DOHH2 (cell line): ENCODE results near the gene TMEM44.

Experiments used
- H3F3A ChIP-seq: fragments of 200-600 bp; sonication (generic), shearing (Covaris generic); 2 replicates; pipeline ENCODE4 v1.6.0; 2016; ENCODE audit warnings: antibody characterized with exemption, mild to moderate bottlenecking; ENCODE audit not compliant: control insufficient read depth, insufficient read depth
- H3K27ac ChIP-seq: fragments of 200-600 bp; sonication (generic); 2 replicates; pipeline ENCODE4 v1.5.1; 2014; ENCODE audit warnings: low read depth, mild to moderate bottlenecking, low read length, moderate library complexity
- H3K27me3 ChIP-seq: fragments of 200-600 bp; sonication (generic); 2 replicates; pipeline ENCODE4 v1.6.1; 2014; ENCODE audit warnings: mild to moderate bottlenecking, low read length, mixed read lengths; ENCODE audit not compliant: control insufficient read depth
- H3K36me3 ChIP-seq: fragments of 200-600 bp; sonication (generic); 2 replicates; pipeline ENCODE4 v1.6.1; 2014; ENCODE audit warnings: mild to moderate bottlenecking, low read length, moderate library complexity, mixed read lengths; ENCODE audit not compliant: control insufficient read depth
- H3K4me1 ChIP-seq: fragments of 200-600 bp; sonication (generic); 2 replicates; pipeline ENCODE4 v1.6.1; 2014; ENCODE audit warnings: mild to moderate bottlenecking, low read length, mixed read lengths; ENCODE audit not compliant: control insufficient read depth
- H3K4me2 ChIP-seq: fragments of 200-600 bp; sonication (generic); 2 replicates; pipeline ENCODE4 v1.6.0; 2014; ENCODE audit warnings: mild to moderate bottlenecking, low read length, moderate library complexity
- H3K4me3 ChIP-seq: fragments of 200-600 bp; sonication (generic); 2 replicates; pipeline ENCODE4 v1.5.1; 2014; ENCODE audit warnings: mild to moderate bottlenecking, low read length, mixed read lengths
- H3K79me2 ChIP-seq: fragments of 200-600 bp; sonication (generic); 2 replicates; pipeline ENCODE4 v1.6.1; 2014; ENCODE audit warnings: mild to moderate bottlenecking, low read length, mixed read lengths; ENCODE audit not compliant: control insufficient read depth
- H3K9me2 ChIP-seq: fragments of 200-600 bp; sonication (generic); replicated peaks from 2 replicates; pipeline ENCODE4 v1.6.1; 2014; ENCODE audit warnings: mild to moderate bottlenecking, low read length, mixed read lengths; ENCODE audit not compliant: control insufficient read depth
- H3K9me3 ChIP-seq: fragments of 200-600 bp; sonication (generic); 2 replicates; pipeline ENCODE4 v1.6.1; 2014; ENCODE audit warnings: antibody characterized with exemption, low read length, mixed read lengths; ENCODE audit not compliant: control insufficient read depth, insufficient read depth
- H4K20me1 ChIP-seq: fragments of 200-600 bp; sonication (generic); 2 replicates; pipeline ENCODE4 v1.6.0; 2014; ENCODE audit warnings: low read depth, mild to moderate bottlenecking, antibody characterized with exemption, low read length, moderate library complexity; ENCODE audit not compliant: control insufficient read depth, insufficient read depth
- CTCF ChIP-seq: fragments of 200-600 bp; sonication (generic); IDR thresholded peaks from one replicate; pipeline ENCODE4 v1.5.1; 2014; ENCODE audit warnings: antibody characterized with exemption, mild to moderate bottlenecking, low read depth, low read length; ENCODE audit not compliant: poor library complexity, severe bottlenecking
- EZH2phosphoT487 ChIP-seq: fragments of 200-600 bp; sonication (generic); IDR thresholded peaks from 2 replicates; pipeline ENCODE4 v1.6.1; 2017; ENCODE audit warnings: borderline replicate concordance, mild to moderate bottlenecking, antibody characterized with exemption, low read length, moderate library complexity, mixed read lengths

TMEM44 gene

DNA sequence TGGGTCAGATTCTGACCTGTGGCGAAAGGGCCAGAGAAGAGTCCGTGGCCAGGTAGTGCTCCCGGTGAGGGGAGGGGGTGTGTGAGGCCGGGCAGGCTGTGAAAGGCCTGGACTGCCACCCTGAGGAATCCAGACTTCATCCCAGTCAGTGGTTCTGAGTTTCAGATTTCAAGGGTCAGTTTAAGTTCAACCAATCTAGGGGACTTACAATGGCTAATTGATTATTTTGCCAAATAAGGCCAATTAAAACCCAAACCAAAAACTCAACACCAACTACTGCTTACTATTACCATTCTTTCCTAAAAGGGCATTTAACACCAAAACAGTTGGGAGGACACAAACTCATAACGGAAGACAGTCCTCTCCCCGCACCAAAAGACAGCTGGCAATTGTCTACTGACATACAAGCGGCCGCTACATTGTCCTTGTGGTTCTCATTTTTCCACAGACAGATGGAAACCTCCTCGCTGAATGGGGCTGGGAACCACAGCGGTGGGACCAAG lies 30.5 kb downstream of the TMEM44 start:
- H3K4me1 ChIP-seq, result no peaks in the 10 kb centered on the region
- H3F3A ChIP-seq, result no peaks in the 10 kb centered on the region
- H3K79me2 ChIP-seq, result no peaks in the 10 kb centered on the region
- no peak overlapping the region for H3K4me2 ChIP-seq
- no peak for TF ChIP-seq EZH2phosphoT487
- no peak for TF ChIP-seq CTCF
- H3K9me3 ChIP-seq, result no peaks in the 10 kb centered on the region
- H3K4me3 ChIP-seq, result no peak overlapping the region
- no peaks in the 10 kb centered on the region for H3K27me3 ChIP-seq
- no peaks in the 10 kb centered on the region for H3K36me3 ChIP-seq
- no peaks in the 10 kb centered on the region for H3K9me2 ChIP-seq
- H3K27ac ChIP-seq, result no peak overlapping the region
- H4K20me1 ChIP-seq, result no peaks in the 10 kb centered on the region

GRCh38 chr3:194598771-194599557 lies 34.3 kb downstream of the TMEM44 start:
- Histone ChIP-seq H3K27ac (no peak overlapping the region), H3K36me3 (no peaks in the 10 kb centered on the region), H3K4me1 (peaks cover 4% of the 10 kb centered on the region), H3K79me2 (no peaks in the 10 kb centered on the region), H3K9me3 (no peaks in the 10 kb centered on the region), H3K4me3 (no peak overlapping the region), H4K20me1 (no peaks in the 10 kb centered on the region), H3K27me3 (no peaks in the 10 kb centered on the region), H3F3A (no peaks in the 10 kb centered on the region), H3K9me2 (no peaks in the 10 kb centered on the region), H3K4me2 (no peak overlapping the region)
- TF ChIP-seq EZH2phosphoT487 (no peak), CTCF (no peak)

- TF ChIP-seq CTCF, result no peak
- no peak for TF ChIP-seq EZH2phosphoT487
- H3K27me3 ChIP-seq, result no peaks in the 10 kb centered on the region
- no peaks in the 10 kb centered on the region for H3K9me2 ChIP-seq
- H3K79me2 ChIP-seq, result no peaks in the 10 kb centered on the region
- H3K4me2 ChIP-seq, result no peak overlapping the region
- no peaks in the 10 kb centered on the region for H3K36me3 ChIP-seq
- H3F3A ChIP-seq, result no peaks in the 10 kb centered on the region
- H3K9me3 ChIP-seq, result no peaks in the 10 kb centered on the region
- H4K20me1 ChIP-seq, result no peaks in the 10 kb centered on the region
- H3K27ac ChIP-seq, result no peak overlapping the region
- peaks cover 14% of the 10 kb centered on the region for H3K4me1 ChIP-seq
- H3K4me3 ChIP-seq, result no peak overlapping the region
Measured at GRCh38 chr3:194596906-194597305, 36.3 kb downstream of the TMEM44 start.
